Measurements from ENCODE around the gene BEX2. TPM values are rescaled to one million over a fixed set of nuclear protein-coding genes. Genes with fewer than 3 reads are reported as not detected.
"Not testable (repeated sequence)": the region's sequence is repeated elsewhere in the genome, so short reads cannot be mapped to it uniquely, and the experiment has no call there.

The BEX2 gene
- total RNA-seq = 10 to 100 TPM; 13.7 to 39.1 (median 24.6) TPM

DNA sequence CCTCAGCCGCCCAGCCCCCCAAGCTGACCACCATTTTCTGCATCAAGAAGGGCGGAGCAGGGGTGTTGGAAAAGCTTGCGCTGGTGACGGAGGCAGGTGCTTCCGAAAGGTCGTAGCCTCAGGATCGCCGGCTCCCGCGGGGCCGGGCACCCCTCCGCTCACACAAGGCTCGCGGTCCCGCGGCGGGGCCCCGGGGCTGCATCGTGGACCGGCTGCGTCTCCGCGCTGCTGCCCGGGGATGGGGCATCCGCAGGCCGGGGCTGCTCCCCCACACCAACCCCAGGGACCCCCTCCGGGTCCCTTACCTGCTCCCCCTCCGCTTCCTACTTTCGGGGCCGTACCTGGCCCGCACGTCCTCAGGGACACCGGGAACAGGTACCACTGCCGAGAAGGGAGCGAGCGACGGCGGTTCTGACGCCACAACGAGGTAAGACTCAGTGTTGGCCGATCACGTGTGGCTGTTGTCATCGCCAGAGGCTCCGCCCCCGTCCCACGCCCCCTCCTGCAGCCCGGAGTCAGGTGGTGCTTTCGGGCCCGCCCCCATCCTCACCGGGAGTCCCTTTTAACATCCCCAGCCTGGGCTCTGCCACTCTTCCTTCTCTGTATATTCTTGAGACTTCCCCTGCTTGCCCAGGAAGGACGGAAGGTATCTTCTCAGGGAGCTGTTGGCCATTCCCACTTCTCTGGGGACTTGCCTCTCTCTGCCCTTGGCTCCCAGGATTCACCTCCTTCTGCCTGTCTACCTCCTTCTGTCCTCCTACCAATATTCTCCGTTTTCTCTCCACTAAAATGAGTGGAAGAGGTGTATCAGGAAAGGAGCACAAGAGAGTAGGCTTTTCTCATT lies at the start of gene BEX2:
TSS of gene BEX2 (minus strand) at position 436 of the 844 bp plus-strand sequence. CDS start 1,014 bp downstream, outside the sequence.
- no peaks in the 10 kb centered on the region for H3K36me3 ChIP-seq
- H3K27me3 ChIP-seq = peaks cover 0 to 14% (median 0%) of the 10 kb centered on the region in 4 donors
- H3K9me3 ChIP-seq = no peaks in the 10 kb centered on the region
- H3K4me1 ChIP-seq = peaks cover 0 to 9% (median 1%) of the 10 kb centered on the region in 4 donors
- ATAC-seq (ENCODE audit: low FRiP score in 2 of 2) (peak; percentile 85 to 94), DNase-seq (peak; percentile 86 to 94)
- TF ChIP-seq, protein P1, sequence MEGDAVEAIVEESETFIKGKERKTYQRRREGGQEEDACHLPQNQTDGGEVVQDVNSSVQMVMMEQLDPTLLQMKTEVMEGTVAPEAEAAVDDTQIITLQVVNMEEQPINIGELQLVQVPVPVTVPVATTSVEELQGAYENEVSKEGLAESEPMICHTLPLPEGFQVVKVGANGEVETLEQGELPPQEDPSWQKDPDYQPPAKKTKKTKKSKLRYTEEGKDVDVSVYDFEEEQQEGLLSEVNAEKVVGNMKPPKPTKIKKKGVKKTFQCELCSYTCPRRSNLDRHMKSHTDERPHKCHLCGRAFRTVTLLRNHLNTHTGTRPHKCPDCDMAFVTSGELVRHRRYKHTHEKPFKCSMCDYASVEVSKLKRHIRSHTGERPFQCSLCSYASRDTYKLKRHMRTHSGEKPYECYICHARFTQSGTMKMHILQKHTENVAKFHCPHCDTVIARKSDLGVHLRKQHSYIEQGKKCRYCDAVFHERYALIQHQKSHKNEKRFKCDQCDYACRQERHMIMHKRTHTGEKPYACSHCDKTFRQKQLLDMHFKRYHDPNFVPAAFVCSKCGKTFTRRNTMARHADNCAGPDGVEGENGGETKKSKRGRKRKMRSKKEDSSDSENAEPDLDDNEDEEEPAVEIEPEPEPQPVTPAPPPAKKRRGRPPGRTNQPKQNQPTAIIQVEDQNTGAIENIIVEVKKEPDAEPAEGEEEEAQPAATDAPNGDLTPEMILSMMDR (IDR thresholded peaks at IDR 0.05) = no peak
- TF ChIP-seq POLR2A (IDR thresholded peaks at IDR 0.05) (peak in 3 of 4 donors; percentile 32 to 78 (median 70)), POLR2AphosphoS5 (IDR thresholded peaks at IDR 0.05) (peak in 1 of 2 donors; percentile 76), EP300 (IDR thresholded peaks at IDR 0.05) (peak in 1 of 4 donors; percentile 7)
- H3K4me3 ChIP-seq = peak within 1 kb of the TSS; percentile 0 to 60 (median 52)
- H3K27ac ChIP-seq = peak within 1 kb of the TSS in 3 of 4 donors; percentile 51 to 75 (median 63)
- WGBS, 2 donors = 22 to 41% methylated on average over 2 to 51 of the region's 52 CpGs

DNA sequence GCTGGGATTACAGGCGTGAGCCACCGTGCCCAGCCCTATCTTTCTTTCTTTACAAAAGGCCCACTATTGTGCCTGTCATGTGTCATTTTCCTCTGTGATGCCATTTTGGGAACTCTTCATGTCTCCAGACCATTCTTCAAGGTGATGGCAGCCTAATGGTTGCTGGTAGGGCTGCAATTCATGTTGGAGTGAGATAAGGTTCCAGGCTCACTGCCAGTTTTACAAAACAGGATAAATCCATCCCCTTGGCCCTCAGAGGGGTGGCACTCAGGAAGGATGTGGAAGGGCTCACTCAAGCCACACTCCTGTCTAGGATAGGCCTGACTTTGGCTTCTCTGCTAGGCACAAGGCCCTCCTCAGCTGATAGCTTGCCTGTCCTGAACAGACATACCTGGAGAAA lies 49.3 kb upstream of the BEX2 start:
- Histone ChIP-seq H3K27ac (peak overlapping the region in 1 of 4 donors; percentile 39), H3K27me3 (no peaks in the 10 kb centered on the region), H3K4me1 (no peaks in the 10 kb centered on the region), H3K4me3 (no peak overlapping the region), H3K36me3 (no peaks in the 10 kb centered on the region), H3K9me3 (no peaks in the 10 kb centered on the region)
- no peak for DNase-seq
- TF ChIP-seq, protein P1 (IDR thresholded peaks at IDR 0.05) = no peak
- peak in 1 of 2 donors; percentile 11 for TF ChIP-seq POLR2AphosphoS5 (IDR thresholded peaks at IDR 0.05)
- WGBS, 2 donors = 36 to 84% methylated on average over 2 of the region's 2 CpGs
- ATAC-seq (ENCODE audit: low FRiP score in 2 of 2) = no peak

DNA sequence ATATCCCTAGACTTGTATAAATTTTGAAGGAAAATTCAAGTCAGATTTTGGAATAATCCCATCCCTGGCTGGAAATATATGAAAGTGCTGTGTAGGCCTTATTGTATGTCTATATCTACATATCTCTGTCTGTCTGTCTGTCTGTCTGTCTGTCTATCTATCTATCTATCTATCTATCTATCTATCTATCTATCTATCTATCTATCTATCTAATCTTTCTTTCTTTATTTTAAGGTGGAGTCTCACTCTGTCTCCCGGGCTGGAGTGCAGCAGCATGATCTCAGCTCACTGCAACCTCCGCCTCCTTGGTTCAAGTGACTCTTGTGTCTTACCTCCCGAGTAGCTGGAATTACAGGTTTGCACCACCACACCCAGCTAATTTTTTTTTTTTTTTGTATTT lies 48.8 kb upstream of the BEX2 start:
- WGBS, 2 donors = 81 to 90% methylated on average over 3 of the region's 3 CpGs
- ATAC-seq (ENCODE audit: low FRiP score in 2 of 2); H3K36me3 ChIP-seq; DNase-seq; H3K27me3 ChIP-seq; H3K4me1 ChIP-seq; H3K9me3 ChIP-seq; H3K27ac ChIP-seq; H3K4me3 ChIP-seq: not testable (repeated sequence)

DNA sequence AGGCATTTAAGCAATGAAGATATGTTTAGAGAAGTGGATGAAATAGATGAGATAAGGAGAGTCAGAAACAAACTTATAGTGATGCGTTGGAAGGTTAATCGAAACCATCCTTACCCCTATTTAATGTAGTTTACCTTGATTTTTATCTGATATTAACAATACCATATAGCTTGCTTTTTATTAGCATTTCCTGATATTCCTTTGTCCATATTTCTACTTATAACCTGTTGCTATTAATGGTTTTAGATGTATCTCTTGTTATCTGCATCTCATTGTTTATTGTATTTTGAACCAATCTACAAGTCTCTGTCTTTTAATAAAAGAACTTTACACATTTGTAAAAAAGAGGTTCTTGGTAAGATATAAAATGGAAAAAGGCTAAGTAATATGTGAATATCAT lies 47.1 kb upstream of the BEX2 start:
- H3K4me1 ChIP-seq = no peaks in the 10 kb centered on the region
- peak overlapping the region in 1 of 4 donors; percentile 69 for H3K4me3 ChIP-seq
- WGBS, 2 donors = 81 to 86% methylated on average over 2 of the region's 2 CpGs
- H3K36me3 ChIP-seq = no peaks in the 10 kb centered on the region
- no peak for DNase-seq
- H3K27ac ChIP-seq = peak overlapping the region in 2 of 4 donors; percentile 90 to 91
- TF ChIP-seq, protein P1 (IDR thresholded peaks at IDR 0.05) = no peak
- TF ChIP-seq EP300 (IDR thresholded peaks at IDR 0.05) (no peak), POLR2AphosphoS5 (IDR thresholded peaks at IDR 0.05) (no peak), POLR2A (IDR thresholded peaks at IDR 0.05) (no peak)
- no peaks in the 10 kb centered on the region for H3K9me3 ChIP-seq
- ATAC-seq (ENCODE audit: low FRiP score in 2 of 2) = no peak
- no peaks in the 10 kb centered on the region for H3K27me3 ChIP-seq

DNA sequence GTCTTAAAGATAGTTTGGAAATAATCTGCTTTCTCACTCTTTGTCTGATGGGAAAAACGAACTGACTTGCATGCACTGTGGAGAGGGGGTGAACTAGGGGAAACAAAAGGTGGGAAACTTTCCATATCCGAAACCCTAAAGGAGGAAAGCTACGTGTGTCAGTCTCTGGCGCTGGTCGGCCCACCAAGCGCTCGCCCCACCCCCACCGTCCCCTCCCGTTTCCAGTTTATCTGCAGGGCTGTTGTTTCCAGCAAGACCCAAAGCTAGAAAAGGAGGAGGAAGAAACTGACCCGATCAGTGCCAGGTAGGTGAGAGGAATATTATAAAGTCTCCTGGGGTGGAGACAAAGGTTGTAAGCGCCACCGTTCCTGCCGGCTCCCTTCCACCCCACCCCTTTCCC lies 46.1 kb upstream of the BEX2 start:
- Histone ChIP-seq H3K36me3 (no peaks in the 10 kb centered on the region), H3K9me3 (no peaks in the 10 kb centered on the region), H3K27ac (peak overlapping the region; percentile 87 to 91 (median 90)), H3K27me3 (no peaks in the 10 kb centered on the region), H3K4me1 (no peaks in the 10 kb centered on the region), H3K4me3 (peak overlapping the region; percentile 38 to 69 (median 56))
- WGBS, 2 donors = 2 to 12% methylated on average over 13 of the region's 13 CpGs
- peak; percentile 43 to 76 for ATAC-seq (ENCODE audit: low FRiP score in 2 of 2)
- TF ChIP-seq, protein P1 (IDR thresholded peaks at IDR 0.05) = no peak
- DNase-seq = peak in 1 of 2 donors; percentile 48
